Endometrium (tissue), 2 donors: ENCODE data around the gene CC2D1A.

Experiments
- FAIRE-seq: peaks from 2 replicates; lab custom pipeline; 2012; peaks lifted over from hg19 to GRCh38; lab: Jason Lieb, UNC
- donor health status: control.
- donor health status: control.

CC2D1A gene

DNA sequence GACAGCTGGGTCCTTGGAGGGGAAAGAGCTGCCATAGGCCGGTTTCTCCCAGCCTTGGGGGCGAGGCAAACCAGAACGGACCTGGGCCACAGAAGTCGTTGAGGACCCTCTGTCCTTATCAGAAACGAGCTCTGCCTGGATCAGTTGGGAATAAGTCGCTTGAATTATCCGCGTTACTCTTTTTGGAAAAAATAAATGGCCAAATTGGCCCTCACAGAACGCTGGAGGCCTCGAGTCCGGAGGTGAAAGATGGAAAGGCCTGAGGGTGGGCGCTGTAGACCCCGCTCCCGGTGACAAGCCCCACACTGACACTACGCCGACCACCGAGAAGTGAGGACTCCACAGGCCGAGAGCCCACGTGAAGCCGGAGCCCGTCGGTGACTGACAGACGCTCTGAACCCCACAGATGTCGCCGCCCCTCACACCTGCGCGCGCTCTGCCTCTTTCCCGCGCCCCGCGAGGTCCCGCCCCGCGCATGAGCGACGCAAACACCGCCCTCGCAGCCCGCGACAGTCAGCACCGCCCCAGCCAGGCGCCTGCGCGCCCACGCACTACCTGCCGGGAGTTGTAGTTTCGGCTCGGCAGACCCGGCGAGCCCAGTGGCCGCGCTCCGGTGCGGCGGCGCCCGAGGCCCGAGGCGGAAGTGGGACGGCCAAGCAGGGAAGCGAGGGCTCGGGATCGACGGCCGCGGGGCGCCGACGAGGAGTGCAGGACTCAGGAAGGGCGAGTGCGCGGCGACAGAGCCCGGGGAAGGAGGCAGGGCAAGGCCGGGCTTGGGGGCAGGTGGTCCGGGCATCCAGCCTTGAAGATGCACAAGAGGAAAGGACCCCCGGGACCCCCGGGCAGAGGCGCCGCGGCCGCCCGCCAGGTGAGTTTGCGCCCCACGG is at the start of gene CC2D1A, which contains the start of gene BRME1:
TSS of gene CC2D1A (plus strand) at position 568 of the 887 bp plus-strand sequence. CDS start at position 809, 241 bp downstream.
TSS of gene BRME1 (minus strand) at position 484 of the 887 bp plus-strand sequence. CDS start 1,225 bp downstream, outside the sequence.
- no peak for FAIRE-seq

- no peak for FAIRE-seq
Observed at GRCh38 chr19:13856497-13856896, 49.5 kb upstream of the CC2D1A start.

DNA sequence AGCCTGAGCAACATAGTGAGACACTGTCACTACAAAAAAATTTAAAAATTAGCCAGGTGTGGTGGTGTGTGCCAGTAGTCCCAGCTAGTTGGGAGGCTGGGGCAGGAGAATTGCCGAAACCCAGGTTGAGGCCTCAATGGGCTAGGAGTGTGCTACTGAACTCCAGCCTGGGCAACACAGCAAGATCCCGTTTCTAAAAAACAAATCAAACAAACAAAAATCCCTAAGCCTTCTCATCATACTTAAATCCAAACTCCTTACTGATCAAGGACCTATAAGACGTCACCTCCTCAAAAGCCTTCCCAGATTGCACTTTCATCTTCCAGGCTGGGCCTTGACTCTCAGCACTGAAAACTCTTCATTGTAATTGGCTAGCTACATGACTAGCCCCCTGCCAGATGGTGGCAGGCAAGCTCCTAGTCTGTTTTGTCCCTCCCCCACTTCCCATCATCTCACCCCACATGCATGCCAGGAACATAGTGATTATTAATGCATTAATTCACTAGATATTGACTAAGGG is 46.6 kb upstream of the CC2D1A start:
- FAIRE-seq = no peak

GRCh38 chr19:13860679-13861391 is 45.2 kb upstream of the CC2D1A start:
- FAIRE-seq = no peak

DNA sequence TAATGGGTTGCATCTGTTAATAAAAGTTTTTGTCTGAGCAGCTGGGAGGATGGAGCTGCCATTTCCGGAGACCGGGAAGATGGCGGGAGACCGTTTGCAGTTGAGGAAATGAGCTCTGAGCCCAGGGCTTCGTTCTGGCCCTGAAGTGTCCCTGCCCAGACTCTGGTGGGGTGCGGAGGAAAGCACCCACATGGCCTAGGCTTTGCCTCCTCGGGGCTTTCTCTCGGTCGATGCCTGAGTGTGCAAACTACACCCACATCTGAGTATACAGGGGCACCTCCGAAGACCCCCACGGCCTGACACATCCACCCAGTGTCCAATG is 44.6 kb upstream of the CC2D1A start:
- no peak for FAIRE-seq

DNA sequence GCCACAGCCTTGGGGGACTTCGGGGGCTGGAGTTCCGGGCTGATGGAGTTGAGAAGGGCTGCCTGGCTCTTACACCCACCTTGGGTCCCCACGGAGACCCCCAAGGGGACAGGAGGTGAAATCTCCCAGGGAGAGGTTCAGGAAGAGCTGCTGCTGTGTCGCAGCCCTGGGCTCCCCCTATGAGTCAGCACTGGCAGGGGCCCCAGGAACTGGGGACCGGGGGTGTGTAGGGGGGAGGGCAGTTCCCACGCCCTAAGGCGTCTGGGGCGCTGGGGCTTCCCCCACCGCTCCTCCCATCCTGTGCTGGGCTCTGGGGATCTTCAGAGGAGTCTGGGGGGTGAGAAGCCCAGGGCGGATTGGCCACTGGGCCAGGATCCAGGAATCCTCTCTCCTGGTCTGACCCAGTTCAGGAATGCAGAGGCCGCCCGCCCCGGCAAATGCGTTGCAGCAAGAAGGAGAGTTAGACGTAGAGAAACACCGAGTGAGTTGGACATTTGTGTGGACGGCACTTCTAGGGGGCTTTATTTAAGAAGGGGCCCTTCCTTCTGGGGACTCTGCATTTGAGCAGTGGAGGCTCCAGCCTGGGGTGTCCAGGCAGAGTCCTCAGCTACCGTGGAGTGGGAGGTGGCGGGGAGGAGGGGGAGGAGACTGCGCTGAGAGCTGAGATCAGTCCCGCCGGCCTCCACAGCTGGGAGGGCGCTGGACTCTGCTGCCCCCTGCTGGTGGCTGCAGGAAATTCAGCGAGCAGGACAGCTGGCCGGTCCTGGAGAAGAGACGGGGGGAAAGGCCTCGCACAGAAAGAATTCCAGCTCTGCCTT is 44.1 kb upstream of the CC2D1A start:
- peak; percentile 35 for FAIRE-seq

GRCh38 chr19:13864046-13864666 is 41.8 kb upstream of the CC2D1A start:
- FAIRE-seq = no peak

- FAIRE-seq = no peak
Observed at GRCh38 chr19:13864667-13865570, 41.1 kb upstream of the CC2D1A start.

- no peak for FAIRE-seq
Observed at GRCh38 chr19:13865571-13866462, 40.2 kb upstream of the CC2D1A start.

DNA sequence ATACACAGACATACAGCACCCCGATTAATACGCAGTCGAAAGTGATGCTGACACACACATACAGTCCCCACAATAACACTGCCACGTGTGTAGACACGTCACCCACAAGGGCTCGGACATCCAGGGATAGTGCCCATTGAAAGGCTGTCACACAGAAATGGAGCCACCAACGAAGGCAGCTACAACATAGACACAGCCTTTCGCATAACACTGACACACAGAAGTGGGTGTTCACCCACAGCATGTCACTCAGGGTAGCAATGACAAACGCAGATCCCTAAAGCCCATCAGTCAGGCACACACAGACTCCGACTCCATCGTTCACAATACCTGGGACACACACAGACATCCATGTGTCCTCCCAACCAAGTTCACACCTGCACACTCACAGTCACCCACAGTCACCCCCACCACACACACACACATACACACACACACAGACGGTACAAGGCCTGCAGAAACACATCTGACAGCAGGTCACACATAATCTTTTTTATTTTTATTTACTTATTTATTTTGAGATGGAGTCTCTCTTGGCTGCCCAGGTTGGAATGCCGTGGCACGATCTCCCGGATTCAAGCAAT is 39.4 kb upstream of the CC2D1A start:
- no peak for FAIRE-seq

DNA sequence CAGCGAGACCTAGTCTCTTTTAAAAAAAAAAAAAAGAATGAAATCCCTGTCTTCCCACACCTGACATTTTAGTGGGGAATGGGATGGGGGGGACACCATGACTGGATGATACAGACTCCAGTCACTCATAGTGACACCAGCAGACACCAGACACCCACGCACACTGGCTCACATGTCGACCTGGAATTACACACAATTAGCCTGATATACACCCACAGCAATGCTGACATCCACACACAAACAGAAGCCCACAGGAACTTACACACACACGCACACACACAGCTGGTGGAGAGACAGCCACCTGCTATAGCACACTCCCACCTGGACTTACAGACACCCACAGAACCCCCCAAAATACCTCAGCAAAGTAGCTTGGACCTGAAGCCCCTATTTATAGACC is 37.3 kb upstream of the CC2D1A start:
- no peak for FAIRE-seq

GRCh38 chr19:13869281-13869680 is 36.7 kb upstream of the CC2D1A start:
- no peak for FAIRE-seq

DNA sequence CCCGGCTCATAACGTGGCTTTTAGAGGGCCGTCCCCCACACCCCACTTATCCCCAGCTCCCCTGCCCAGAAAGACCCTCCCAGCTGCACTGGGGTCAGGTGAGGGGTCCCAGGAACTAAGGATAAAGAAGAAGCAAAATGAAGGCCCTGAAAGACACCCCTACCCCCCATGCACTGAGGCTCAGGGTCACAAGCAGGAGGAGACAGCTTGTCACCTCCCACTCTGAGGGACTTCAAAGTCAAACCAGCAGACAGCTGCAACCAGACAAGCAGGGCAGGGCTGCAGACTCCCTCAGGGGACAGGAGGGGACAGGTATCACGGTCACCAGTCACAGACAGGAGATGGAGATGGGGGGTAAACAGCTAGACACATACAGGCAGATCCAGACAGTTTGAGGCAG is 35.1 kb upstream of the CC2D1A start:
- FAIRE-seq = no peak

- FAIRE-seq = no peak
Observed at GRCh38 chr19:13872339-13872694, 33.7 kb upstream of the CC2D1A start.

DNA sequence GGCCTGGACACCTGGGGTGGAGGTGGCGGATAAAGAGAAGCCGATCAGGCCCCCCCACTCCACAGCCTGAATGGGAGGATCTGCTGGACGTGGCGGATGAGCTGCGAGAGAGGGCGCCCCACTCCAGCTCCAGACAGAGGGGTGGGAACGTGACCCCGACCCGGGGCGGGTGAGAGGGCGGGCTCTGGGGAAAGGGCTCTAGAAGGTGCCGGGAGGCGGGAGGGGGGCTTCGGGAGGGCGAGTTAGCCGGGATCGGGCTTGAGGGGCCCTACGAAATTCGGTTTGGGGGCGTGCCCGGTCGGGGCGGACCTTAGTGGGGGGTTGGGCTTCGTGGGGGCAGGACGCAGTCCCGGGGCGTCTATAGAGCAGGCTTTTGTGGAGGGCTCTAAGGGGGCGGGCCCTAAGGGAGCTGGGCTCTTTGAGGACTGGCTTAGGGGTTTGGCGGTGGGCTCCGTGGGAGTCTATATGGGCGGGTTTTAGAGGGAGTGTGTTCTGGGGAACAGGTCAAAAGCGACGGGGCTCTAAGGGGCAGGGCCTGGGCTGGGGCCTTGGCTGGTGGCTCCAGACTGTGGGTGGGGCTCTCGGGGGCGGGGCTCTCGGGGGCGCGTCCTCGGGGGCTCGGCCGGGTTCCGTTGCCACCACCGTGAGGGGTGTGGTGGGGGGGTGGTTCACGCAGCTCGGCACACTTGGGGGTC is 33.2 kb upstream of the CC2D1A start:
- FAIRE-seq = no peak

DNA sequence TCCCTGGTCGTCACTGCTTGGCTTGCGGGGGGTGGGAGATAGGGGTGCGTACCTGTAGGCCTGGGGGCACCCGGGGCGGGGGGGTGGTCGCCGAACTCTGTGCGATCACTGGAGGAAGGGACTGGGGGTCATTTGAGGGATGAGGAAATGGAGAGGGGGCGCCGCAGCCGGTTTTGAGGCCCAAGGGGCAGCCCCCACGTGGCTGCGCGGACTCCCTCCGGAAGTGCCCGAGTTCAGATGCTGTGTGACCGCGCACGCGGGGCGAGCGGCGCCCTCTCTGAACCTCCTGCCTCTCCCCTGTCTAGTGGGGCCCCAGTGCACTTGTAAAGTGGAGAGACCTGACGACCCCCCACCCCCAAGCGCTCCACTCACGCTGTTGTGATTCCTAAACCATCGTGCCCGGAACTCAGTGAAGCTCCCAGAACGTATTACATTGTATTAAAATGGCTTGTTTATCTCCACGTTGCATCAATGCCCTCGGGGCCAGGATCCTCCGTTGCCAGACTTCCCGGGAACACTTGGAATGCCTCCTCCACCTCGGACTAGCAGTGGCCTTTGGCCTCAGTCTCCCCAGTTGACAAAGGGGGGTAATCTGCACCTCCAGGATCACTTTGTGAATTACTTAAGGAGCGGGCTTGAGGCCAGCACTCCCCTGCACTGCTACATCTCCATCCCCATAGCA is 32.0 kb upstream of the CC2D1A start:
- no peak for FAIRE-seq

- no peak for FAIRE-seq
Observed at GRCh38 chr19:13875824-13876223, 30.2 kb upstream of the CC2D1A start.

DNA sequence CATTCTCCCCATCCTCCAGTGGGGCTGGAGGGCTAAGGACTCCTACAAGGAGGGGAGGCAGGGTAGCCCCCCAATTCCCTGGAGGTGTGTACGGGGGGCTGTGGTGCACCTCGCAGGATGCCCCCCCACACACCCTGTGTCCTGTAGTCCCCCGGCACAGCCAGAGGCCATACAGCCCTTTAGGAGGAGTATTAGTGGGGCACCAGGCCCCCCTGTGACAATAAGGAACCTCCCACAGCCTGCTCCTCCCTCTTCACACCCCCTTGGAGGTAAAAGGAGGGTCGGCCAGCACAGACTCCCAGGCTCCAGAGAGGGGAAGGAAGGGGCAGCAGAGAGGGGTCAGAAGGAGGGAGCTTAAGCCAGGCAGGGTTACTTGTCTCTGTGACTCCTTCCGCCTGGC is 29.2 kb upstream of the CC2D1A start, which contains the start of gene NANOS3:
TSS of gene NANOS3 (plus strand) at position 301 of the 400 bp plus-strand sequence. CDS start 115 bp downstream, outside the sequence.
- no peak for FAIRE-seq
